Chondrocyte (in vitro differentiated cells): Measurements from ENCODE around the gene TCERG1L. TPM values are rescaled to one million over a fixed set of nuclear protein-coding genes. Genes with fewer than 3 reads are reported as not detected.

ENCODE experiments used
- DNase-seq: peaks from one replicate; pipeline ENCODE4 v3.0.0; 2021; ENCODE audit warnings: mixed read lengths, low spot score
- H3K27ac Mint-ChIP-seq: one replicate; pipeline ENCODE4 v1.8.0; 2021; ENCODE audit warnings: mild to moderate bottlenecking, moderate library complexity, mixed read lengths; ENCODE audit not compliant: unreplicated experiment
- H3K27me3 Mint-ChIP-seq: 2 replicates; pipeline ENCODE4 v1.8.0; 2021; ENCODE audit warnings: low read depth, mixed read lengths
- H3K36me3 Mint-ChIP-seq: 2 replicates; pipeline ENCODE4 v1.8.0; 2021; ENCODE audit warnings: low read depth, mixed read lengths
- H3K4me1 Mint-ChIP-seq: 2 replicates; pipeline ENCODE4 v1.8.0; 2021; ENCODE audit warnings: low read depth, mild to moderate bottlenecking, mixed read lengths
- H3K4me3 Mint-ChIP-seq: one replicate; pipeline ENCODE4 v1.8.0; 2021; ENCODE audit warnings: mild to moderate bottlenecking, moderate library complexity, mixed read lengths; ENCODE audit not compliant: unreplicated experiment
- H3K9me3 Mint-ChIP-seq: 2 replicates; pipeline ENCODE4 v1.8.0; 2021; ENCODE audit warnings: low read depth, mixed read lengths
- CTCF ChIP-seq: fragments of 200-600 bp; sonication (generic); IDR thresholded peaks from 2 replicates; pipeline ENCODE4 v1.5.0; 2021; ENCODE audit warnings: antibody characterized with exemption, mild to moderate bottlenecking, moderate library complexity
- total RNA-seq: library from RNA; stranded (reverse); gene quantifications from 3 replicates; pipeline ENCODE4 v1.2.1, GENCODE V29; 2021

The TCERG1L gene
- total RNA-seq, 1 donor from 2014 or later, result not detected

GRCh38 chr10:131216681-131217230 lies 94.8 kb downstream of the TCERG1L start:
- TF ChIP-seq CTCF, result no peak
- H3K4me1 Mint-ChIP-seq, result no peaks in the 10 kb centered on the region
- peaks cover 12% of the 10 kb centered on the region for H3K9me3 Mint-ChIP-seq
- H3K4me3 Mint-ChIP-seq, result no peak overlapping the region
- no peaks in the 10 kb centered on the region for H3K36me3 Mint-ChIP-seq
- no peak for DNase-seq
- H3K27ac Mint-ChIP-seq, result no peak overlapping the region
- H3K27me3 Mint-ChIP-seq, result no peaks in the 10 kb centered on the region

GRCh38 chr10:131215776-131216175 lies 95.7 kb downstream of the TCERG1L start:
- no peaks in the 10 kb centered on the region for H3K27me3 Mint-ChIP-seq
- DNase-seq, result no peak
- no peak overlapping the region for H3K27ac Mint-ChIP-seq
- peaks cover 12% of the 10 kb centered on the region for H3K9me3 Mint-ChIP-seq
- no peaks in the 10 kb centered on the region for H3K4me1 Mint-ChIP-seq
- TF ChIP-seq CTCF, result no peak
- no peak overlapping the region for H3K4me3 Mint-ChIP-seq
- H3K36me3 Mint-ChIP-seq, result no peaks in the 10 kb centered on the region

- H3K27ac Mint-ChIP-seq, result no peak overlapping the region
- H3K4me1 Mint-ChIP-seq, result no peaks in the 10 kb centered on the region
- H3K36me3 Mint-ChIP-seq, result no peaks in the 10 kb centered on the region
- DNase-seq, result no peak
- TF ChIP-seq CTCF, result no peak
- H3K4me3 Mint-ChIP-seq, result no peak overlapping the region
- H3K27me3 Mint-ChIP-seq, result no peaks in the 10 kb centered on the region
- peaks cover 12% of the 10 kb centered on the region for H3K9me3 Mint-ChIP-seq
These were observed 96.8 kb downstream of the TCERG1L start for GRCh38 chr10:131214521-131215244.

- Mint-ChIP-seq H3K27me3 (no peaks in the 10 kb centered on the region), H3K27ac (no peak overlapping the region), H3K4me1 (no peaks in the 10 kb centered on the region), H3K9me3 (peaks cover 12% of the 10 kb centered on the region), H3K36me3 (no peaks in the 10 kb centered on the region), H3K4me3 (no peak overlapping the region)
- TF ChIP-seq CTCF, result no peak
- DNase-seq, result no peak
These were observed 97.6 kb downstream of the TCERG1L start for GRCh38 chr10:131213741-131214505.

- H3K27me3 Mint-ChIP-seq, result no peaks in the 10 kb centered on the region
- no peak for TF ChIP-seq CTCF
- H3K27ac Mint-ChIP-seq, result no peak overlapping the region
- H3K4me3 Mint-ChIP-seq, result no peak overlapping the region
- peaks cover 12% of the 10 kb centered on the region for H3K9me3 Mint-ChIP-seq
- no peaks in the 10 kb centered on the region for H3K36me3 Mint-ChIP-seq
- no peaks in the 10 kb centered on the region for H3K4me1 Mint-ChIP-seq
- no peak for DNase-seq
These were observed 98.7 kb downstream of the TCERG1L start for GRCh38 chr10:131212763-131213325.
